ENCODE data around the gene PKD1L1.

The PKD1L1 gene

GRCh38 chr7:47875998-47876744, 72.1 kb downstream of the PKD1L1 start:
- no peak for FAIRE-seq

GRCh38 chr7:47875406-47875805, 72.9 kb downstream of the PKD1L1 start:
- DNase-seq (ENCODE audit: low spot score) (no peak), FAIRE-seq (peak; percentile 40)

More at GRCh38 chr7:47875998-47876744, 72.1 kb downstream of the PKD1L1 start:
- DNase-seq (ENCODE audit: low spot score) = no peak

- DNase-seq (ENCODE audit: low spot score) = peak; percentile 67
Observed at GRCh38 chr7:47873762-47874161, 74.5 kb downstream of the PKD1L1 start.

GRCh38 chr7:47867286-47867685, 81.0 kb downstream of the PKD1L1 start:
- DNase-seq (ENCODE audit: low spot score) (no peak), FAIRE-seq (no peak)

More at GRCh38 chr7:47873762-47874161, 74.5 kb downstream of the PKD1L1 start:
- peak; percentile 83 for FAIRE-seq

GRCh38 chr7:47866120-47866519, 82.1 kb downstream of the PKD1L1 start:
- DNase-seq (ENCODE audit: low spot score) (no peak), FAIRE-seq (peak; percentile 17)

GRCh38 chr7:47852330-47853245, 95.7 kb downstream of the PKD1L1 start:
- DNase-seq (ENCODE audit: low spot score) (no peak), FAIRE-seq (no peak)

GRCh38 chr7:47847207-47847606, 101.1 kb downstream of the PKD1L1 start:
- peak; percentile 37 for DNase-seq (ENCODE audit: low spot score)
- no peak for FAIRE-seq

DNA sequence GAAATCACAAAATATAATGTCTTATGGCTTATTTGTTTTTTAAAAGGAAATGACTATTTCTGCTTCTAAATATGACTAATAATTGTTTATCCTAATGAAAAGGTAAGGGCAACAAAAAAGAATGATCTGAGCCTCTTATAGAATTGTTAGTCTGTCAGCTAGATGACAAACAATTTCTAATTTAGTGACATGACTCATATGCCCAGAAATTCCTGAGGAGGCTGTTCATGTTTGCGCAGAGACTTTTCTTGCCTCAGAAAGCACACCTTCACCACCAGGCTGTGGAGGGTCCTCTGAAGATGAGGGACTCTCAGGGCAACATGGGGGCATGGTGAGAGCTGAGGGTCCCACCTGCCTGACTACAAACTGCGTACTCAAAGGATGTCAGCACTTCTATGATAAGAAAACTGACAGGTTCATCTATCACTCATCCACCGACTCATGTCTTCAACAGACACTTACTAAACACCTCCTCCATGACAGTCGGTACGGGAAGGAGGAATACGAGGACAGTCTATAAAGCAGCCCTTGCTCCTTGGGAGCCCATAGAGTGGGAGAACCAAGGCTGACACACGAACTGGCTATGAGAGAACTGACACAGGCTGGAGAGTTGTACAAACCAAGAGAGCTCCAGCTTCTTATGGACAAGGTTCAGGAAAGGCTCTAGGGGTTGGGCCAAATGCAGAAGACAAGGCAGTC, 102.0 kb downstream of the PKD1L1 start:
- FAIRE-seq = peak; percentile 93

GRCh38 chr7:47844311-47844710, 104.0 kb downstream of the PKD1L1 start:
- FAIRE-seq (no peak), DNase-seq (ENCODE audit: low spot score) (no peak)

More for the DNA sequence above, 102.0 kb downstream of the PKD1L1 start:
- DNase-seq (ENCODE audit: low spot score) = peak; percentile 84

DNA sequence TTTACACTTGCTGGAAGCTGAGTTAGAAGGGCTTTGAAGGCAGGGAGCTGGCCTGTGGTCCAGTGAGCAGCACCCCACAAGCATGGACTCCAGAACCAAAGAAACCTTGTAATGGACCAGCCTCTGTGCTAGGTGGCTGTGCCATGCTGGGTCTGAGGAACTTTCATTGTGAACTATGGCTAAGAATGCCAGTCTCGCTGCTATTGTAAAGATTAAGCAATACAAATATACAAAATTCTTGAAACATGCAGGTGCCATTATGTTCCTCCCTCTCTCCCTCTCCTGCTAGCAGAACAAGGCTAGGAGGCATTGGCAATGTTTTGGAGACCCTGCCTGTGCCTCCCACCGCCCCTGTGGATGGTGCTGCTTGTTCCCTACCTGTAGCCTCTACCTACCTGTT, 105.0 kb downstream of the PKD1L1 start:
- no peak for DNase-seq (ENCODE audit: low spot score)
- no peak for FAIRE-seq

- no peak for DNase-seq (ENCODE audit: low spot score)
- peak; percentile 40 for FAIRE-seq
Observed at GRCh38 chr7:47839381-47839780, 108.9 kb downstream of the PKD1L1 start.

DNA sequence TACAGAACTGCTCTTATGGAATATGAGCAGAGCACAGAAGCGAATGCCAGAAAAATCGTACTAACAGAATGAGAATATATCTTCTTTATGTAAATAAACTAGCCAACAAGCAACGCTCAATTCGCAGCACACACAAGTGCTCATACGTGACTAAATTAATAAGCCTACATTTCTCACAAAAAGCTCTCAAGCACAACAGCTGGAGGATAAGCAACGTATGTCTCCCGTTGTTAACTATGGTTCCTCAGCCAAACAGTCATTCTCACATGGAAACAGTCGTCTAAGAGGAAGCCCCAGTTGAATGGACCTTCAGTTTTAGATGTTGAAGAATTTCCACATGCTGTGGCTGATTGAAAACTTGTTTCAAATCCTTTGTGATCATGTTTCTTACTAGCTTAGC, 110.4 kb downstream of the PKD1L1 start:
- no peak for DNase-seq (ENCODE audit: low spot score)
- FAIRE-seq = no peak

GRCh38 chr7:47836503-47837202, 111.6 kb downstream of the PKD1L1 start:
- FAIRE-seq (peak; percentile 13), DNase-seq (ENCODE audit: low spot score) (no peak)

- FAIRE-seq (peak; percentile 86), DNase-seq (ENCODE audit: low spot score) (no peak)
Observed at GRCh38 chr7:47836080-47836479, 112.2 kb downstream of the PKD1L1 start.

- DNase-seq (ENCODE audit: low spot score) = no peak
Observed at GRCh38 chr7:47833211-47833610, 115.1 kb downstream of the PKD1L1 start.

DNA sequence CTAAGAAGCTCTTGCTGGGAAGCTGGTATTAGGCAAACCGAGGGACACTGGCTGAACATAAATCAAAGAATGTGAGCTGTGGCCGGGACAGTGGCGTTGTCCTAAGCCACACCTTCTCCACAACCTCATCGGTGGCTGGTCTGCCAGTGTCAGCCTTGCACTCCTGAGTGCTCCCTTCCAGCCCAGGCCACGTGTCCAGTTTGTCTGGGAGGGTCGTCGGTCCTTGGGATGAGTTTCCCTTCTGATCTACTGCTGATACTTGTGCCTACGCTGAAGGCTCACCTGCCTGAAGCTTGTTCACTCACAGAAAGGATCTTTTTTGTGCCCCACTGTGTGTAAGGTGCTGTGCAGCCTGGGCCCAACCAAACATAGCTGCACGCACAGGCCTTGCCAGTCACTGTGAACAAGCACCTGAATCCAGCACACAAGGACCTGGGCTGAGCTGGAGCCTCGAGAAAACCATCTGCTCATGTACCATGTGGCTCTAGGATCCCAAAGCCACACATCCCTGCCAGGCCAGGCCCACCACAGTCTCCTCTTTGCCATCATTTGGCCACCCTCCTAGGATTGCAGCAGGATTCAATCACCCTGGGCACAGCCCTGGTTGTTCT, 116.1 kb downstream of the PKD1L1 start:
- DNase-seq (ENCODE audit: low spot score) = no peak
- peak; percentile 82 for FAIRE-seq

More at GRCh38 chr7:47833211-47833610, 115.1 kb downstream of the PKD1L1 start:
- FAIRE-seq = no peak

- DNase-seq (ENCODE audit: low spot score) = no peak
- FAIRE-seq = peak; percentile 82
Observed at GRCh38 chr7:47830015-47830414, 118.3 kb downstream of the PKD1L1 start.

GRCh38 chr7:47827871-47828270, 120.4 kb downstream of the PKD1L1 start:
- FAIRE-seq (peak; percentile 79), DNase-seq (ENCODE audit: low spot score) (peak; percentile 24)

DNA sequence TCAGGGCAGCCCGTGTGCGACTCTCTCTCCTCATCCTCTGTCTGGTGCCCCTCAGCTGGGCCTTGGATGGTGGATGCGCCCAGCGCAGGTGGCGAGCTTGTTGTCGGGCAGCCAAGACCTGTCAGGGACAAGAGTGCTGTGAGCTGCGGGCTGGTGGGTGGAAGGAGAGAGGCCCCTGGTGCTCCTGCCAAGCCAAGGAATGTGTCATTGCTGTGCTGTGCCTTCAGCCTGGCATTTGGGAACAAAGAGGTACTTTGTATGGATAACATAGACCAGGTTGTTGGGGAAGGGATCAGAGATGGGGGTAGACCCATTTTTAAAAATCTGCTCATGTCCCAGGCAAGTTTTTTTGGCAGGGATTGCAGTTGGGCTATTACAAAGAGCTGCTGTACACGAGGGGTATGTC, 120.9 kb downstream of the PKD1L1 start:
- FAIRE-seq = peak; percentile 79
- DNase-seq (ENCODE audit: low spot score) = peak; percentile 83

DNA sequence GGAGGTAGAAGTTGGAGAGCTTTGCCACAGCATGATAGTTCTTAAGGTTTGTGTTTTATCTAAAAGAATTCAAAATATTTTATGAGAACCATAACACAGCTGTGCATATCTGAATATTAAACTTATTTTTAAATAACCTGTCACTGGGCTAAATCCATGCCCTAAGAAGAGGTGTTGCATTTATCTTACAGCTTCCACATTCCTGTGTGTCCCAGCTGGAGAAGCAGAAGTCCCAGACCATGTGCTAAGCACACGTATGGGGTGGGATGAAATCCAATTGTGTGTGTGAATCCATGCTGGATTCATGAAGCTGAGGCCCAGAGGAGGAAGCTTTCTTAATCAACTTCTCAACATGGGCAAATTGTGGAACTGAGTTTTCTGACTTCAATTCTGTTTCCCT, 121.5 kb downstream of the PKD1L1 start:
- no peak for FAIRE-seq

DNA sequence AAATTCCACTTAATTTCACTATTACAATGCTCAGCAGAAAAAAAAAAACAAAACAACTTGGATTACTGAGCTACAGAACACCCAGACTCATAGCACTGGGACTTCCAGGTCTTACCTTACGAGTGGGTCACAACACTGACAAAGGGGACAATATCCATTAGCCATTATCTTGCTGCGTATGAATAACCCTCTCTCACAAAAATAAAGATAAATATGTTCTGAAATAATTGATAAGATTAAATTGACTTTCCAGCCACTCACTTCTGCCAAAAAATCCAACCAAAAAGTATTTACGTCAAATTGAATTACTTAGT, 128.7 kb downstream of the PKD1L1 start:
- DNase-seq (ENCODE audit: low spot score) (no peak), FAIRE-seq (no peak)

More for the DNA sequence above, 121.5 kb downstream of the PKD1L1 start:
- no peak for DNase-seq (ENCODE audit: low spot score)

Measured in urothelium cell line (cell line).